Endothelial cell of umbilical vein (primary cell): Measurements from ENCODE around the gene TFDP2. TPM values are rescaled to one million over a fixed set of nuclear protein-coding genes. Genes with fewer than 3 reads are reported as not detected.

Experiments
- BruUV-seq: library from RNA; stranded (reverse); fragments of 400-500 nt; replicated peaks from 2 replicates; lab custom pipeline; 2021; lab: Mats Ljungman, UMichigan
- CTCF ChIA-PET: fragments of 300-600, 350-600 bp; sonication (Branson Sonifier 250); formaldehyde crosslinking; loops from one replicate; lab custom pipeline; 2021; ENCODE audit warnings: antibody characterized with exemption, inconsistent platforms; lab: Charles Lee
- POLR2A ChIA-PET: fragments of 300-600, 350-600 bp; sonication (Branson Sonifier 250); formaldehyde crosslinking; loops from one replicate; lab custom pipeline; 2021; ENCODE audit warnings: antibody characterized with exemption, inconsistent platforms; lab: Charles Lee
- DNase-seq: peaks from one replicate; pipeline ENCODE4 v3.0.0-alpha.2; 2011; ENCODE audit warnings: low read depth, low spot score
- FAIRE-seq: peaks from 2 replicates; lab custom pipeline; 2011; peaks lifted over from hg19 to GRCh38; lab: Jason Lieb, UNC
- H2AFZ ChIP-seq: 2 replicates; pipeline ENCODE4 v1.6.0; 2012; ENCODE audit warnings: low read depth, low read length, control low read depth, inconsistent platforms
- H3K27ac ChIP-seq: 2 replicates; pipeline ENCODE4 v1.5.1; 2011; ENCODE audit warnings: low read depth, mild to moderate bottlenecking, control low read depth, low read length, moderate library complexity; ENCODE audit not compliant: insufficient read depth
- H3K27me3 ChIP-seq, 2 experiments: 2 replicates each; pipeline versions ENCODE4 v1.6.0 to v1.6.1; 2011; ENCODE audit warnings: low read length in 2 of 2, mixed read lengths in 1 of 2; ENCODE audit not compliant: control insufficient read depth in 2 of 2, insufficient read depth in 2 of 2
- H3K36me3 ChIP-seq, 2 experiments: 2 replicates in 1 of 2; 3 replicates in 1 of 2; pipeline ENCODE4 v1.5.1; 2011; ENCODE audit warnings: low read length in 2 of 2, mild to moderate bottlenecking in 1 of 2, moderate library complexity in 1 of 2; ENCODE audit not compliant: control insufficient read depth in 2 of 2, insufficient read depth in 2 of 2; ENCODE audit errors: extremely low read depth in 1 of 2
- H3K4me1 ChIP-seq: 3 replicates; pipeline ENCODE4 v1.5.1; 2011; ENCODE audit warnings: mild to moderate bottlenecking, low read length; ENCODE audit not compliant: control insufficient read depth, insufficient read depth; ENCODE audit errors: extremely low read depth
- H3K4me2 ChIP-seq: 2 replicates; pipeline ENCODE4 v1.6.1; 2011; ENCODE audit warnings: low read length, control low read depth, mixed read lengths; ENCODE audit not compliant: insufficient read depth
- H3K4me3 ChIP-seq, 3 experiments: fragments of 200-600 bp in 1 of 3; sonication (generic), shearing (Covaris generic) in 1 of 3; replicated peaks in 1 of 3; 2 replicates each; pipeline ENCODE4 v1.5.1; 2011 to 2016; ENCODE audit warnings: control low read depth in 3 of 3, low read length in 3 of 3, mild to moderate bottlenecking in 2 of 3, inconsistent platforms in 1 of 3, low read depth in 1 of 3, moderate library complexity in 1 of 3; ENCODE audit not compliant: insufficient read depth in 1 of 3
- H3K79me2 ChIP-seq: 2 replicates; pipeline ENCODE4 v1.6.0; 2012; ENCODE audit warnings: low read length, inconsistent platforms; ENCODE audit not compliant: control insufficient read depth, insufficient read depth
- H3K9ac ChIP-seq: replicated peaks from 2 replicates; pipeline ENCODE3; 2011; ENCODE audit warnings: low read length, control low read depth; ENCODE audit not compliant: insufficient read depth; ENCODE audit errors: extremely low read depth
- H3K9me1 ChIP-seq: replicated peaks from 3 replicates; pipeline ENCODE4 v1.6.0; 2011; ENCODE audit warnings: mild to moderate bottlenecking, low read length; ENCODE audit not compliant: control insufficient read depth, insufficient read depth; ENCODE audit errors: extremely low read depth
- H3K9me3 ChIP-seq: replicated peaks from 2 replicates; pipeline ENCODE4 v1.5.1; 2012; ENCODE audit warnings: low read length, inconsistent platforms; ENCODE audit not compliant: control insufficient read depth, insufficient read depth
- H4K20me1 ChIP-seq: replicated peaks from 2 replicates; pipeline ENCODE3; 2011; ENCODE audit warnings: mild to moderate bottlenecking, low read length; ENCODE audit not compliant: control insufficient read depth, insufficient read depth; ENCODE audit errors: extremely low read depth
- CTCF ChIP-seq, 2 donors: IDR thresholded peaks; 1 replicate in 1 of 2; 2 replicates in 1 of 2; pipeline ENCODE4 v1.5.1; 2011; ENCODE audit warnings: low read length in 2 of 2, mild to moderate bottlenecking in 2 of 2, moderate library complexity in 2 of 2, control low read depth in 1 of 2, inconsistent platforms in 1 of 2, low read depth in 1 of 2; ENCODE audit not compliant: insufficient read depth in 1 of 2; ENCODE audit errors: extremely low read depth in 1 of 2
- EZH2 ChIP-seq: IDR thresholded peaks from 2 replicates; pipeline ENCODE4 v1.6.1; 2012; ENCODE audit warnings: borderline replicate concordance, low read depth, mild to moderate bottlenecking, moderate library complexity, low read length, inconsistent platforms; ENCODE audit not compliant: severe bottlenecking
- FOS ChIP-seq: IDR thresholded peaks from 2 replicates; pipeline ENCODE4 v1.6.1; 2011; ENCODE audit warnings: mild to moderate bottlenecking, low read length, moderate library complexity, borderline replicate concordance; ENCODE audit not compliant: insufficient read depth
- GATA2 ChIP-seq: IDR thresholded peaks from 2 replicates; pipeline ENCODE4 v1.7.0; 2011; ENCODE audit warnings: low read depth, mild to moderate bottlenecking, moderate library complexity, mixed read lengths, low read length; ENCODE audit not compliant: insufficient read length, insufficient read depth
- JUN ChIP-seq: IDR thresholded peaks from 2 replicates; pipeline ENCODE4 v1.6.1; 2011; ENCODE audit warnings: borderline replicate concordance, low read depth; ENCODE audit not compliant: insufficient read length, insufficient read depth
- MAX ChIP-seq: IDR thresholded peaks from 2 replicates; pipeline ENCODE4 v1.6.1; 2011; ENCODE audit not compliant: insufficient read depth, insufficient read length
- MYC ChIP-seq: IDR thresholded peaks from one replicate; pipeline ENCODE4 v1.6.1; 2011; ENCODE audit warnings: mild to moderate bottlenecking, low read depth, low read length
- POLR2A ChIP-seq: IDR thresholded peaks from 2 replicates; pipeline ENCODE4 v1.6.1; 2012; ENCODE audit warnings: low read depth, mild to moderate bottlenecking, control low read depth, low read length
- POLR2AphosphoS5 ChIP-seq: IDR thresholded peaks from 2 replicates; pipeline ENCODE4 v1.6.1; 2012; ENCODE audit warnings: low read depth, mild to moderate bottlenecking, control low read depth, low read length, moderate library complexity; ENCODE audit not compliant: insufficient read depth
- dilution Hi-C: fragments of 300-500 bp; cut with MboI; formaldehyde crosslinking; loops from one replicate; pipeline ENCODE4 v1.15.0; 2019; ENCODE audit warnings: low sequenced_read_pairs; ENCODE audit not compliant: extremely low pct_ligation_motif_present
- intact Hi-C: fragments of 100-400 bp; cut with micrococcal nuclease; formaldehyde crosslinking; loops from one replicate; pipeline ENCODE4 v1.10.0; 2022
- polyA plus RNA-seq, 4 experiments: library from polyadenylated mRNA; depleted of rRNA in 3 of 4; stranded (reverse) in 3 of 4; unstranded in 1 of 4; fragments of >200 nt; gene quantifications; 2 replicates each; pipeline versions ENCODE4 v1.2.1 to v1.2.3, GENCODE V29; 2011 to 2012; ENCODE audit warnings: missing spikeins in 1 of 4
- total RNA-seq: library from RNA; stranded (reverse); gene quantifications from 2 replicates; pipeline ENCODE4 v1.2.3, GENCODE V29; 2021

The TFDP2 gene
- total and polyA plus RNA-seq, 2 donors (not counting 3 experiments of a cell fraction or from before 2014, with no cell fraction given) = 8.5 to 21.5 TPM

- H3K27ac ChIP-seq = no peak overlapping the region
- H2AFZ ChIP-seq = no peak overlapping the region
- H3K27me3 ChIP-seq = peaks cover 15 to 28% of the 10 kb centered on the region in 2 experiments
- H3K36me3 ChIP-seq = no peaks in the 10 kb centered on the region
- ChIA-PET CTCF (no interaction called here), POLR2A (no interaction called here)
- TF ChIP-seq MAX = no peak
- no peak for TF ChIP-seq POLR2A
- TF ChIP-seq MYC = no peak
- no peak for TF ChIP-seq JUN
- TF ChIP-seq EZH2 = no peak
- TF ChIP-seq FOS = no peak
- no peak for TF ChIP-seq POLR2AphosphoS5
- TF ChIP-seq GATA2 = no peak
- TF ChIP-seq CTCF (IDR thresholded peaks at IDR 0.05; ENCODE audit: extremely low read depth in 1 of 2, insufficient read depth in 1 of 2, low read depth in 1 of 2, low read length in 2 of 2) = no peak
- H3K4me1 ChIP-seq = peaks cover 22% of the 10 kb centered on the region
- H3K9ac ChIP-seq = no peak overlapping the region
- no peaks in the 10 kb centered on the region for H3K9me3 ChIP-seq
- BruUV-seq = no TSS peak
- dilution Hi-C loops (no loop called here), intact Hi-C loops (no loop called here)
- no peaks in the 10 kb centered on the region for H3K9me1 ChIP-seq
- no peak overlapping the region for H3K4me3 ChIP-seq
- H4K20me1 ChIP-seq = peaks cover 2% of the 10 kb centered on the region
- FAIRE-seq (no peak), DNase-seq (no peak)
- no peak overlapping the region for H3K4me2 ChIP-seq
- no peaks in the 10 kb centered on the region for H3K79me2 ChIP-seq
These were observed 207.3 kb downstream of the TFDP2 start for GRCh38 chr3:141942006-141942405.
